GM12878 (cell line): ENCODE results near the gene CARD9. TPM values are rescaled to one million over a fixed set of nuclear protein-coding genes. Genes with fewer than 3 reads are reported as not detected.

ENCODE experiments used
- ATAC-seq: fragments of 200-7000 bp; cut with Tn5 transposase; 3 replicates; pipeline ENCODE4 v1.9.1; 2020; ENCODE audit warnings: mild to moderate bottlenecking, moderate library complexity
- BruUV-seq: library from RNA; stranded (reverse); fragments of 400-500 nt; replicated peaks from 2 replicates; lab custom pipeline; 2021; lab: Mats Ljungman, UMichigan
- CTCF ChIA-PET: fragments of 300-600 bp; sonication (Branson Sonifier 250); formaldehyde crosslinking; extraction: SDS; loops from one replicate; lab custom pipeline; 2021; ENCODE audit warnings: inconsistent platforms; lab: Yijun Ruan, JAX
- POLR2A ChIA-PET: fragments of 350-600 bp; formaldehyde crosslinking; extraction: SDS; loops from one replicate; lab custom pipeline; 2021; ENCODE audit warnings: inconsistent platforms; lab: Charles Lee
- RAD21 ChIA-PET: fragments of 300-600 bp; sonication (Branson Sonifier 250); formaldehyde crosslinking; loops from one replicate; lab custom pipeline; 2023; ENCODE audit warnings: antibody characterized with exemption; ENCODE audit not compliant: unreplicated experiment; lab: Charles Lee
- SMC1A ChIA-PET: fragments of 300-600 bp; sonication (Branson Sonifier 250); formaldehyde crosslinking; loops from one replicate; lab custom pipeline; 2023; ENCODE audit not compliant: unreplicated experiment, uncharacterized antibody; lab: Charles Lee
- DNase-seq: peaks from one replicate; pipeline ENCODE4 v3.0.0-alpha.2; 2011; ENCODE audit warnings: low read depth, low spot score
- FAIRE-seq: peaks from 3 replicates; lab custom pipeline; 2011; peaks lifted over from hg19 to GRCh38; lab: Jason Lieb, UNC
- H2AFZ ChIP-seq: 2 replicates; pipeline ENCODE4 v1.6.0; 2011; ENCODE audit warnings: low read depth, low read length, control low read depth; ENCODE audit not compliant: control insufficient read depth
- H3K27ac ChIP-seq: 2 replicates; pipeline ENCODE4 v1.5.1; 2011; ENCODE audit warnings: control low read depth; ENCODE audit not compliant: control insufficient read depth, insufficient read depth
- H3K27me3 ChIP-seq, 2 experiments: replicated peaks in 1 of 2; 2 replicates each; pipeline versions ENCODE4 v1.6.0 to v1.6.1; 2011; ENCODE audit warnings: low read length in 1 of 2; ENCODE audit not compliant: control insufficient read depth in 2 of 2, insufficient read depth in 2 of 2
- H3K36me3 ChIP-seq, 2 experiments: 2 replicates each; pipeline ENCODE4 v1.5.1; 2011; ENCODE audit warnings: low read length in 1 of 2; ENCODE audit not compliant: control insufficient read depth in 2 of 2, insufficient read depth in 2 of 2
- H3K4me1 ChIP-seq: 2 replicates; pipeline ENCODE4 v1.6.1; 2011; ENCODE audit warnings: mild to moderate bottlenecking, low read length, moderate library complexity, mixed read lengths; ENCODE audit not compliant: control insufficient read depth, insufficient read depth
- H3K4me2 ChIP-seq: 2 replicates; pipeline ENCODE4 v1.6.0; 2011; ENCODE audit warnings: control low read depth; ENCODE audit not compliant: control insufficient read depth, insufficient read depth
- H3K4me3 ChIP-seq: fragments of 200-600 bp; sonication (generic); 2 replicates; pipeline ENCODE4 v1.5.1; 2016
- H3K79me2 ChIP-seq: 2 replicates; pipeline ENCODE4 v1.6.0; 2011; ENCODE audit warnings: low read length; ENCODE audit not compliant: control insufficient read depth, insufficient read depth
- H3K9ac ChIP-seq: 2 replicates; pipeline ENCODE4 v1.8.0; 2011; ENCODE audit warnings: low read length, control low read depth, mixed read lengths; ENCODE audit not compliant: control insufficient read depth, insufficient read depth
- H3K9me3 ChIP-seq: replicated peaks from 3 replicates; pipeline ENCODE4 v1.5.1; 2011; ENCODE audit warnings: mild to moderate bottlenecking, low read length; ENCODE audit not compliant: control insufficient read depth, insufficient read depth
- H4K20me1 ChIP-seq: 2 replicates; pipeline ENCODE4 v1.6.0; 2011; ENCODE audit not compliant: control insufficient read depth, insufficient read depth
- CBX3 ChIP-seq: fragments of 200-600 bp; sonication (generic); IDR thresholded peaks from 2 replicates; pipeline ENCODE4 v1.6.1; 2016; ENCODE audit warnings: low read depth, borderline replicate concordance
- CREM ChIP-seq: IDR thresholded peaks from 2 replicates; pipeline ENCODE4 v1.6.1; 2014; ENCODE audit warnings: antibody characterized with exemption, low read depth
- FOXK2 ChIP-seq: fragments of 450-650 bp; IDR thresholded peaks from 2 replicates; pipeline ENCODE4 v1.6.1; 2017; ENCODE audit warnings: mild to moderate bottlenecking, moderate library complexity
- HDGF ChIP-seq: fragments of 450-650 bp; IDR thresholded peaks from 2 replicates; pipeline ENCODE4 v1.6.1; 2016; ENCODE audit warnings: antibody characterized with exemption
- IRF4 ChIP-seq: IDR thresholded peaks from 2 replicates; pipeline ENCODE4 v1.6.1; 2011; ENCODE audit warnings: low read depth, low read length
- LARP7 ChIP-seq: fragments of 450-650 bp; IDR thresholded peaks from 2 replicates; pipeline ENCODE4 v1.6.1; 2017; ENCODE audit warnings: mild to moderate bottlenecking
- MYC ChIP-seq: IDR thresholded peaks from 2 replicates; pipeline ENCODE4 v1.6.1; 2011; ENCODE audit warnings: mild to moderate bottlenecking, low read length, moderate library complexity, inconsistent platforms; ENCODE audit not compliant: insufficient read depth, insufficient replicate concordance, insufficient read length, severe bottlenecking
- NBN ChIP-seq: fragments of 450-650 bp; IDR thresholded peaks from 2 replicates; pipeline ENCODE4 v1.6.1; 2016
- NFIC ChIP-seq: IDR thresholded peaks from 2 replicates; pipeline ENCODE4 v1.6.1; 2012; ENCODE audit warnings: low read depth, mild to moderate bottlenecking, inconsistent platforms, low read length, moderate library complexity
- NFYA ChIP-seq: IDR thresholded peaks from 2 replicates; pipeline ENCODE4 v1.6.1; 2011; ENCODE audit warnings: low read depth, mild to moderate bottlenecking, low read length, improper control_type of control experiment, borderline replicate concordance
- PAX8 ChIP-seq: fragments of 450-650 bp; IDR thresholded peaks from 2 replicates; pipeline ENCODE4 v1.6.1; 2017; ENCODE audit warnings: mild to moderate bottlenecking, moderate library complexity
- SIN3A ChIP-seq: IDR thresholded peaks from 2 replicates; pipeline ENCODE4 v1.6.1; 2012; ENCODE audit warnings: low read depth, low read length, improper control_type of control experiment
- SMAD1 ChIP-seq: fragments of 450-650 bp; IDR thresholded peaks from 2 replicates; pipeline ENCODE4 v1.6.1; 2018; ENCODE audit warnings: mild to moderate bottlenecking, low read depth; ENCODE audit not compliant: partially characterized antibody
- STAT3 ChIP-seq: IDR thresholded peaks from 2 replicates; pipeline ENCODE4 v1.6.1; 2011; ENCODE audit warnings: low read depth, low read length, improper control_type of control experiment
- ZNF24 ChIP-seq: fragments of 450-650 bp; IDR thresholded peaks from 2 replicates; pipeline ENCODE4 v1.6.1; 2017; ENCODE audit warnings: antibody characterized with exemption, mild to moderate bottlenecking
- WGBS: methylation state at CpG from one replicate; pipeline ENCODE4 v1.1.6; 2016; ENCODE audit warnings: low lambda C conversion rate; ENCODE audit not compliant: insufficient replicate concordance, insufficient coverage; ENCODE audit errors: missing lambda C conversion rate; 5-methylcytosine and 5-hydroxymethylcytosine counted together
- in situ Hi-C: fragments of 300-500 bp; cut with MboI; formaldehyde crosslinking; loops from 9 replicates; pipeline ENCODE4 v1.14.3; 2018; ENCODE audit warnings: mixed read lengths
- intact Hi-C: fragments of 100-400 bp; cut with micrococcal nuclease; formaldehyde crosslinking; loops from one replicate; pipeline ENCODE4 v1.14.2; 2022; ENCODE audit not compliant: unreplicated experiment
- polyA plus RNA-seq, 11 experiments: library from polyadenylated mRNA; depleted of rRNA in 4 of 11; unstranded in 6 of 11; stranded (reverse) in 5 of 11; fragments of >200 nt; fragmentation: Nextera tagmentation in 4 of 11; fragmentation: Illumina TruSeq in 1 of 11; extraction: Ambion mirVana in 4 of 11; extraction: Trizol in 1 of 11; gene quantifications; 1 replicate in 1 of 11; 2 replicates in 10 of 11; pipeline versions ENCODE4 v1.2.1 to v1.2.3, GENCODE V29; 2011 to 2016; ENCODE audit warnings: inconsistent platforms in 2 of 11, missing spikeins in 2 of 11, low read depth in 1 of 11
- total RNA-seq, 4 experiments: library from RNA; depleted of rRNA in 3 of 4; stranded (reverse); fragments of >200 nt in 3 of 4; fragmentation: Illumina TruSeq in 1 of 4; extraction: Trizol in 1 of 4; gene quantifications; 2 replicates each; pipeline versions ENCODE4 v1.2.1 to v1.2.3, GENCODE V29; 2013 to 2021
- TF ChIP-seq, protein P1 (sequence below): fragments of 450-650 bp; IDR thresholded peaks from 2 replicates; pipeline ENCODE4 v1.6.1; 2014; ENCODE audit warnings: mild to moderate bottlenecking
- TF ChIP-seq, protein P2 (sequence below): IDR thresholded peaks from 2 replicates; pipeline ENCODE4 v1.6.1; 2012; ENCODE audit warnings: improper control_type of control experiment, low read depth, low read length; ENCODE audit not compliant: insufficient replicate concordance

The CARD9 gene
- total and polyA plus RNA-seq, 10 of the 15 experiments (the other 5 are each of a cell fraction or from before 2014, with no cell fraction given): 0.11 to 4.9 (median 1.8) TPM; not detected in 1

DNA sequence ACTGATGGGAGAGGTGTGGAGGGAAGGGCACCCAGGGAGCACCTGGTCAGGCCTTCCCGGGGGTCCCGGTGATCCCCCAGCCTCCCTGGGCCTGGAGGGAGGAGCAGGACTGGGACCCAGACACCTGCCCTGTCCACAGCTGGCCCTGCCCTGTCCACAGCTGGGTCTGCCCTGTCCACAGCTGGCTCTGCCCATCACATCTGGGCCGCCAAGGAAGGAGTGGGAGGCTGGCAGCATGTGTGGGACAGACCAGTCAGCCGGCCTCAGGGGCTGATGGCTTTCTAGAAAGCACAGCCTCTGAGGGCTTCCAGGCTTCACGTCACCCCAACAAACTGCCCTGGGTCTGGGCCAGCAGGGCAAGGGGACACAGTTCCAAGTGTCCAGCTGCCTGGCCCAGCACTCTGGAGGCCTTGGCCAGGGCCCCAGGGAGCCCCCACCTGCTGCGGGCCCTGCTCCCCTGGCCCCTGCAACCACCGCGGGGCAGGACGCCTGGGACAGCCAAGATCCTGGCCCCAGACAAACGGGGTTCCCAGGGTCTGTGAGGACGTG lies 22.1 kb downstream of the CARD9 start:
- RAD21 ChIA-PET: no interaction called here
- no peaks in the 10 kb centered on the region for H3K4me1 ChIP-seq
- no peaks in the 10 kb centered on the region for H3K36me3 ChIP-seq
- no peaks in the 10 kb centered on the region for H3K79me2 ChIP-seq
- TF ChIP-seq ZNF24: no peak
- no peak for TF ChIP-seq CREM
- no peak for TF ChIP-seq STAT3
- TF ChIP-seq CBX3: no peak
- TF ChIP-seq LARP7: no peak
- no peak for TF ChIP-seq SMAD1
- no peak for TF ChIP-seq IRF4
- no peak for TF ChIP-seq NFYA
- TF ChIP-seq, protein P1, sequence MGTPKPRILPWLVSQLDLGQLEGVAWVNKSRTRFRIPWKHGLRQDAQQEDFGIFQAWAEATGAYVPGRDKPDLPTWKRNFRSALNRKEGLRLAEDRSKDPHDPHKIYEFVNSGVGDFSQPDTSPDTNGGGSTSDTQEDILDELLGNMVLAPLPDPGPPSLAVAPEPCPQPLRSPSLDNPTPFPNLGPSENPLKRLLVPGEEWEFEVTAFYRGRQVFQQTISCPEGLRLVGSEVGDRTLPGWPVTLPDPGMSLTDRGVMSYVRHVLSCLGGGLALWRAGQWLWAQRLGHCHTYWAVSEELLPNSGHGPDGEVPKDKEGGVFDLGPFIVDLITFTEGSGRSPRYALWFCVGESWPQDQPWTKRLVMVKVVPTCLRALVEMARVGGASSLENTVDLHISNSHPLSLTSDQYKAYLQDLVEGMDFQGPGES: no peak
- TF ChIP-seq, protein P2, sequence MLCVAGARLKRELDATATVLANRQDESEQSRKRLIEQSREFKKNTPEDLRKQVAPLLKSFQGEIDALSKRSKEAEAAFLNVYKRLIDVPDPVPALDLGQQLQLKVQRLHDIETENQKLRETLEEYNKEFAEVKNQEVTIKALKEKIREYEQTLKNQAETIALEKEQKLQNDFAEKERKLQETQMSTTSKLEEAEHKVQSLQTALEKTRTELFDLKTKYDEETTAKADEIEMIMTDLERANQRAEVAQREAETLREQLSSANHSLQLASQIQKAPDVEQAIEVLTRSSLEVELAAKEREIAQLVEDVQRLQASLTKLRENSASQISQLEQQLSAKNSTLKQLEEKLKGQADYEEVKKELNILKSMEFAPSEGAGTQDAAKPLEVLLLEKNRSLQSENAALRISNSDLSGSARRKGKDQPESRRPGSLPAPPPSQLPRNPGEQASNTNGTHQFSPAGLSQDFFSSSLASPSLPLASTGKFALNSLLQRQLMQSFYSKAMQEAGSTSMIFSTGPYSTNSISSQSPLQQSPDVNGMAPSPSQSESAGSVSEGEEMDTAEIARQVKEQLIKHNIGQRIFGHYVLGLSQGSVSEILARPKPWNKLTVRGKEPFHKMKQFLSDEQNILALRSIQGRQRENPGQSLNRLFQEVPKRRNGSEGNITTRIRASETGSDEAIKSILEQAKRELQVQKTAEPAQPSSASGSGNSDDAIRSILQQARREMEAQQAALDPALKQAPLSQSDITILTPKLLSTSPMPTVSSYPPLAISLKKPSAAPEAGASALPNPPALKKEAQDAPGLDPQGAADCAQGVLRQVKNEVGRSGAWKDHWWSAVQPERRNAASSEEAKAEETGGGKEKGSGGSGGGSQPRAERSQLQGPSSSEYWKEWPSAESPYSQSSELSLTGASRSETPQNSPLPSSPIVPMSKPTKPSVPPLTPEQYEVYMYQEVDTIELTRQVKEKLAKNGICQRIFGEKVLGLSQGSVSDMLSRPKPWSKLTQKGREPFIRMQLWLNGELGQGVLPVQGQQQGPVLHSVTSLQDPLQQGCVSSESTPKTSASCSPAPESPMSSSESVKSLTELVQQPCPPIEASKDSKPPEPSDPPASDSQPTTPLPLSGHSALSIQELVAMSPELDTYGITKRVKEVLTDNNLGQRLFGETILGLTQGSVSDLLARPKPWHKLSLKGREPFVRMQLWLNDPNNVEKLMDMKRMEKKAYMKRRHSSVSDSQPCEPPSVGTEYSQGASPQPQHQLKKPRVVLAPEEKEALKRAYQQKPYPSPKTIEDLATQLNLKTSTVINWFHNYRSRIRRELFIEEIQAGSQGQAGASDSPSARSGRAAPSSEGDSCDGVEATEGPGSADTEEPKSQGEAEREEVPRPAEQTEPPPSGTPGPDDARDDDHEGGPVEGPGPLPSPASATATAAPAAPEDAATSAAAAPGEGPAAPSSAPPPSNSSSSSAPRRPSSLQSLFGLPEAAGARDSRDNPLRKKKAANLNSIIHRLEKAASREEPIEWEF: no peak
- no peak for TF ChIP-seq FOXK2
- no peak for TF ChIP-seq SIN3A
- TF ChIP-seq MYC: no peak
- no peak for TF ChIP-seq NFIC
- no peak for TF ChIP-seq HDGF
- TF ChIP-seq PAX8: no peak
- TF ChIP-seq NBN: no peak
- POLR2A ChIA-PET: no interaction called here
- no TSS peak for BruUV-seq
- H2AFZ ChIP-seq: no peak overlapping the region
- DNase-seq (no peak), FAIRE-seq (no peak), ATAC-seq (no peak)
- H4K20me1 ChIP-seq: no peaks in the 10 kb centered on the region
- no peaks in the 10 kb centered on the region for H3K9me3 ChIP-seq
- intact Hi-C loops (no loop called here), in situ Hi-C loops (no loop called here)
- SMC1A ChIA-PET: no interaction called here
- 45% methylated on average over 11 of the region's 11 CpGs for WGBS
- no peaks in the 10 kb centered on the region; a peak in 1 of 4 replicates for H3K27me3 ChIP-seq
- H3K9ac ChIP-seq: no peak overlapping the region
- H3K4me3 ChIP-seq: no peak overlapping the region
- H3K27ac ChIP-seq: no peak overlapping the region
- CTCF ChIA-PET: no interaction called here
- H3K4me2 ChIP-seq: no peak overlapping the region
